HG03521 (cell line): ENCODE data around the gene SNX15.
"Not testable (repeated sequence)": the region's sequence is repeated elsewhere in the genome, so short reads cannot be mapped to it uniquely, and the experiment has no call there.

Experiments
- ATAC-seq: cut with Tn5 transposase; IDR thresholded peaks from one replicate; pipeline ENCODE4 v1.9.1; 2021; ENCODE audit warnings: mild to moderate bottlenecking, moderate library complexity; ENCODE audit not compliant: unreplicated experiment

Gene SNX15

DNA sequence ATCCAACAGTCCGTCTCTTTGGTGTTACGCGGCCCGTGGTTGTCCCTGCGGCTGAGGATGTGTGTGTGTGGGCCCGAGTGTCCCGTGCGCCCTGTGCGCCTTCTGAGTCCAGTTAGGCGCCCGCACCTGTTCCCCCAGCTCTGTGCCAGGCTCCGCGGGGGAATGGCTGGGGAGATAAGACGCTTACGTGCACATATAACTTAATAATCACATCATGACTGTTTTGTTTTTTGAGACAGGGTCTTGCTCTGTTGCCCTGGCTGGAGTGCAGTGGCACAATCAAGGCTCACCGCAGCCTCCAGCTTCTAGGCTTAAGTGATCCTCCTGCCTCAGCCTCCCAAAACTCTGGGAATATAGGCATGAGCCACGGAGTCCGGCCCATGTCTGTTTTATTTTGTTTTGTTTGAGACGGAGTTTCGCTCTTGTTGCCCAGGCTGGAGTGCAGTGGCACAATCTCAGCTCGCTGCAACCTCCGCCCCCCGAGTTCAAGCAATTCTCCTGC lies 12.5 kb upstream of the SNX15 start:
- no peak for ATAC-seq

DNA sequence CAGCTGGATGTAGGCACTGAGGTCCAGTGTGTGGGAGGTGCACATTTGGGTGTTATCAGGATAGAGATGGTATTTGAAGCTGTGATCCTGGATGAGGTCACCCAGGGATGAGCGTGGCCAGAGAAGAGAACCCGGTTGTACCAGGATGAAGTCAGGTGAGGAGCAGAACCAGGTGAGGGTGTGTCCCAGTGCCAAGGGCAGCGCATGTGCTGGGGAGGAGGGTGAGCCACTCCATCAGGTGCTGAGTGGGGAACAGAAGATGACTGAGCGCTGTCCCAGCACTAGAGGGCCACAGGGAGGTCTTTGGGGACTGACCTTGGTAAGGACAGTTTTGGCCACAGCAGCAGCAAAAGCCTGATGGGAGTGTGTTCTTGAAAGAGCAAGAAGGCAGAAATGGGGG lies 10.5 kb upstream of the SNX15 start:
- ATAC-seq, result no peak

DNA sequence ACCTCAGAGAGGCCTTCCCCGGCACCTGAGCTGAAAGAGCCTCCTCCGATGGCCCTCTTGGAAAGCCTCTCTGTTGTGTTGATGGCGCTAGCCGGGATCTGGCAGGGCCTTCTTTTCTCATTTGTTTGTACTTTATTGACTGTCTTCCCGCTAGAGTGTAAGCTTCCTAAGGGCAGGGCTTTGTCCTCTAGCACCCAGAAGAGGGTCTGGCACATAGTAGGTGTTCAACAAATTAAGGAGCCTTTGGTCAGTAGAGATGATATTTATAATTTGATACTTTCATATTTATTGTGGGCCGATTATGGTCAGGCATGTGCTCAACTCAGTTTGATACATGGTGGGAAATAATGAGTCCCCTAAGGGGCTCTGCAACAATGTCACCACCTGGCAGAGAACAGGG lies 9.3 kb upstream of the SNX15 start:
- ATAC-seq, result no peak

DNA sequence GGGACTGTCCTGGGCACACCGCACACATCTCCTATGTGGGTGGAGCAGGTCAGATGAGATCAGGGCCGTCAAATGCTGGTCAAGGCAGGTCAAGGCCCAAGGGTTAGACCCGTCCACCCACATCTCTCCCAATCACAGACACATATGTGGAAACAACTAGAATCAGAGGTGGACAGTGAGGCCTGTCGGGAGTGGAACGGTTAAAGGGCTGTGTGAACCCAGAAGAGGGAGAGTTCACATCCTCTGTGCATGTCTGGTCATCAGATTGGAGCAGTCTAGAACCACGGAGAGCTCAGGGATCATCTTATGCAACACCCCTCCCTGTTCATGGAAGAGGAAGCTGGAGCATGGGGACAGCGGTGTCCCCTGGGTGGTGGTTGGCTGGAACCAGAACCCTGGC lies 7.4 kb upstream of the SNX15 start:
- ATAC-seq, result no peak

DNA sequence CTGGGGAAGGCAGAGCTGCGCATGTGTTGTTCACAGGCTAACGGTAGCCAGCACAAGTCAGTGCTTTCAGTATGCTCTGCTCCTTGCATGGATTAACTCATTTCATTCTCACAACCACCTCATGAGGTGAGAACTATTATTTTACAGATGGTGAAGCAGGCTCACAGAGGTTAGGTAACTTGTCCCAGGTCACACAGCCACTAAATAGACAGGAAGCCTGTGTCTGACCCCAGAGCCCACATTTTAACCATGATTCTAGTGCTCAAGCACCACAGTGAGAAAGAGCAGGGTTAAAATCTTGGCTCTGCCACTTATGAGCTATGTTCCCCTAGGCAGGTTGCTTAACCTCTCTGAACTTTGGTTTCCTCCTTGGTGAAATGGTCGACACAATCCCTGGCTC lies 6.2 kb upstream of the SNX15 start:
- no peak for ATAC-seq

DNA sequence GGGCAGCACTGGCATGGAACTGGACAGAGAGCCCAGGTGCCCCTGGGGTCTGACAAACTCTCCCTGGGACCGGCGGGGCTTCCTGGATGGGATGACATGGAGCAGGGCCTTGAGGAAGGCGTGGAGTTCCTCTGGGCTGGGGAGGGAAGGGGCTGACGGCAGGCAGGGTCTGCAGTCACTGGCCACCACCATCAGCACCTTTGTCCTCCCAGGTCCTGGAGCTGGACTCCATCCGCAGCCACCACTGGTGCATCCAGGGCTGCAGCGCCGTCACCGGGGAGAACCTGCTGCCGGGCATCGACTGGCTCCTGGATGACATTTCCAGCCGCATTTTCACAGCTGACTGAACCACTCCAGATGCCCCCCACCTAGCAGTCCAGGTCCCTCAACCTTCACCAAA lies 5.7 kb upstream of the SNX15 start:
- no peak for ATAC-seq

DNA sequence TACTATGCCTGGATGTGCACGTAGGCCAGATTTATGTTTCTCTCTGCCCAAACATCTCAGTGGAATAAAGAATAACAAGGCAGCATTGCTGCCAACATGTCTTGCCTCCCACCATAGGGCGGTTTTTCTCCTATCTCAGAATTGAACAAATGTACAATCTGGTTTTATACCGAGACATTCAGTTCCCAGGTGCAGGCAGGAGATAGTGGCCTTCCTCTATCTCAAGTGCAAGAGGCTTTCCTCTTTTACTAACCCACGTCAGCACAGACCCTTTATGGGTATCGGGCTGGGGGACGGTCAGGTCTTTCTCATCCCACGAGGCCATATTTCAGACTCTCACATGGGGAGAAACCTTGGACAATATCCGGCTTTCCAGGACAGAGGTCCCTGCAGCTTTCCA lies 3.7 kb upstream of the SNX15 start:
- not testable (repeated sequence) for ATAC-seq

DNA sequence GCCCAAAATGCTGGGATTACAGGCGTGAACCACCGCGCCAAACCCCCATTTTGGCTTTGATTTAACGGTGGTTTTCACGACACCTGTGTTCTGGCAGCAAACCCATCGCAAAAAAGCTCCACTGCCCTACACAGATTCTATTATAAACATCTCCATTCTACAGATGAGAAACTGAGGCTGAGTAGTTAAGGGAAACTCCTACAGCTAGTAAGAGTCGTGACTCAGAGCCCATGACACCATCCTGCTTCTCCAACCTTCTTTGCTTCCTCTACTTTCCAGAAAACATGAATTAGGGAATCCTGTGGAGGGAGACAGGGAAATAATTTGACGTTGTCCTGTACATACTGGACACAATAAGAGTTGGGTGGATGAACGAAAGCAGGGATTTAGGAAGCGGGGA lies 429 bp upstream of the SNX15 start:
- ATAC-seq, result no peak

DNA sequence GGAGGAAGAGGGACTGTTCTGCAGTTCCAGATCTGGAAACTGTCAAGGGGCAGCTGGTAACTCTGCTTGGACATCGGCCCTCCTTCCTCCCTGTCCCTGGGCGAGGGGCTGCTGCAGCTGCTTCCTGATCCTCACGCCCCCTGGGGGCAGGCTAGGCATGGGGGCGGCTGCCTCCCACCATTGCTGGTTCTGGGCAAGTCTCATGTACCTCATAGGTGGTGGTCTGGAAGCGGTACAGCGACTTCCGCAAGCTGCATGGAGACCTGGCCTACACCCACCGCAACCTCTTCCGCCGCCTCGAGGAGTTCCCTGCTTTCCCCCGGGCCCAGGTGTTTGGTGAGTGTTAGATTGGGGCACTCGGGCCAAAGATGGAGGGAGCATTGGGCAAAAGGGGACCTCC lies 5.0 kb downstream of the SNX15 start:
- no peak for ATAC-seq

DNA sequence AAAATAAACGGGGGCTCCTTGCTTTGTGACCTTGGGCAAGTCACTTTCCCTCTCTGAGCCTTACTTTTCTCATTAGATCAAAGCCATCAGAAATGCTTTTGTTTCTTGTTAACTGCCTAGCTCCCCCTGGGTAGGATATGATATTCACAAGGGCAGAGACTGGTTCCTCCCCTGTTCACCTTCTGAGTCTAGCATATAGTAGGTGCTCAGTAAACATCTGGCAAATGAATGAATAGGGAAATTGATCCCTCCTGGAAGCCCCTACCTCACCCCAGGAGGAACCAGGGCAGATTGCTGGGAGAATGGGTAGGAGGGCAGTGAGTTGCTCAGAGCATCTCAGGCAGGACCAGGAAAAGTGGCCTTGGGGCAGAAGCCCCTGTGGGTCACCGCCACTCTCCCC lies 7.2 kb downstream of the SNX15 start:
- ATAC-seq, result no peak

DNA sequence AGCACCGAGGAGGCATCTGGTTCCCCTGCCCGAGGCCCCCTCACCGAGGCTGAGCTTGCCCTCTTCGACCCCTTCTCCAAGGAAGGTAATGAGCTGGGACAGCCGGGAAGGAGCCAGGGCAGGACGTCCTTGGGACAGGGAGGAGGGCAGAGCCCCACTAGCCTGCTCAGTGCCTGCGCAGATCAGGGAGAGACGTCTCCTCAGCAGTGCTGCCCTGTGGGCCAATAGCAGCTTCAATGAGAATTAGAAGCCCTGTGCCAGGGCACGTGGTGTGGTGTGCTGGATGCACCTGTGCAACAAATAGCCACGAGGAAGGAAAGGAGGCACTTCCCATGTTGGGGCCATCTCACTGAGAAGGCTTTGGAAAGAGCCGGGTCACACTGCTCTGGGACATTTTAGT lies 8.3 kb downstream of the SNX15 start:
- no peak for ATAC-seq

DNA sequence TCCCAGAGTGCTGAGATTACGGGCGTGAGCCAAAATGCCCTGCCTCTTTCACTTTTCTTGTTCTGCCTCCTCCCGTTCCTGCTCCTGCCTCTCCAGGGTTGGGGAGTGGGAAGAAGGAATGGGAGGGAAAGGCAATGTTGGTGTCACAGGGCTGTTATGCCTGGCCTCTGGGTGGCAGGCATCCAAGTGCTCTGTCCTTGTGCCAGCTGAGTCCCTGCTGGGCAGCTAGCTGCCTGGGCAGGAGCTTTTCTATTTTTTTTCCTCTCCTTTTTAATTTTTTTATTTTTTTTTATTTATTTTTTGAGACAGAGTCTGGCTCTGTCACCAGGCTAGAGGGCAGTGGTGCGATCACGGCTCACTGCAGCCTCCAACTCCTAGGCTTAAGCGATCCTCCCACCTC lies 9.7 kb downstream of the SNX15 start:
- no peak for ATAC-seq

DNA sequence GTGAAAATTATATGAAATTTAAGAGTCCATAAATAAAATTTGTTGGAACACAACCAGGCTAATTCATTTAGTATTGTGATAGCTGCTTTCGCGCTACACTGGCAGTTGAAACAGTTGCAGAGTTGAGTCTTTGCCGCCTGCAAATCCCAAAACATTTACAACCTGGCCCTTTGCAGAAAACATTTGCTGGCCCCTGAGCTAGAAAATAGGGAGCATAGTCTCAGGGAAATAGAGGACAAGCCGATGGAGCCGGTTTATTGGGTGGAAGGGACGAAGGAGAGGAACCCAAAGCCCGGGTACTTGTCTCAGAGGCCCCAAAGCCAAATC lies 13.2 kb downstream of the SNX15 start:
- ATAC-seq, result no peak

DNA sequence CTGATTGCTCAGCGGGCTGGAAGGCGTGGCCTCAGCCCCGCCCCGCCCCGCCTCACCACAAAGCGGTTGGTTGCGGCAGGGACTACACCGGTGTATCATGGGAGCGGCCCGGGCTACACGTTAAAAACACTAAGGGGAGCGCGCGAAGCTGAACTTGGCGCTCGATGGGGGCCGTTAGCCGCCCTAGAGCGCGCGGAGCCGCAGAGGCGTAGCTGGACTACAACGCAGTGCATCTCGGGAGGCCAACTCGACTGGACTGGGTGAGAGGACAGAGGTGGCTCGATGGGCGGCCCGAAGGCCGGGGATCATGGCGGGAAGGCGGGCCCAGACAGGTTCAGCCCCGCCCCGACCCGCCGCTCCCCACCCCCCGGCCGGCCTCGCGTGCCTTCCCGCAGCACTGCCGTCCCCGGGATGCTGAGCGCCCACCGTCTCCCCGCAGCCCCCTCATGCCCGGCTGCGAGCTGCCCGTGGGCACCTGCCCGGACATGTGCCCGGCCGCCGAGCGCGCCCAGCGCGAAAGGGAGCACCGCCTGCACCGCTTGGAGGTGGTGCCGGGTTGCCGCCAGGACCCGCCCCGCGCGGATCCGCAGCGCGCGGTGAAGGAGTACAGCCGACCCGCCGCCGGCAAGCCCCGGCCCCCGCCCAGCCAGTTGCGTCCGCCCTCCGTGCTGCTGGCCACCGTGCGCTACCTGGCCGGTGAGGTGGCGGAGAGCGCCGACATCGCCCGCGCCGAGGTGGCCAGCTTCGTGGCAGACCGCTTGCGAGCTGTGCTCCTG lies 13.8 kb downstream of the SNX15 start, which contains the start of gene SAC3D1:
Gene SAC3D1 (plus strand): TSS at position 364 of the 776 bp plus-strand sequence. CDS start 83 bp downstream, at position 447.
- ATAC-seq, result peak; percentile 87

DNA sequence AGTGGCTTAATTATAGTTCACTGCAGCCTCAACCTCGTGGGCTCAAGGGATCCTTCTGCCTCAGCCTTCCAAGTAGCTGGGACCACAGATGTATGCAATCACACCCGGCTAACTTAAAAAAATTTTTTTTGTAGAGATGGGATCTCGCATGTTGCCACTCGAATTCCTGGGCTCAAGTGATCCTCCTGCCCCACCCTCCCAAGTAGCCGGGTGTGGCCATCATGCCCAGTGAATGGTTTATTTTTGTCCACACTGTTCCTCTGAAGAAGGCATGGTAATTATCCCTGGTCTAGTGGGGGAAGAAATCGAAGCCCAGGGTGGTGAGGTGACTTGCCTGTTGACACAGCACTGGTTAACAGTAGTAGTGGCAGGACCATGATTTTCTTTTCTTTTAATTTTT lies 15.7 kb downstream of the SNX15 start:
- ATAC-seq, result no peak

DNA sequence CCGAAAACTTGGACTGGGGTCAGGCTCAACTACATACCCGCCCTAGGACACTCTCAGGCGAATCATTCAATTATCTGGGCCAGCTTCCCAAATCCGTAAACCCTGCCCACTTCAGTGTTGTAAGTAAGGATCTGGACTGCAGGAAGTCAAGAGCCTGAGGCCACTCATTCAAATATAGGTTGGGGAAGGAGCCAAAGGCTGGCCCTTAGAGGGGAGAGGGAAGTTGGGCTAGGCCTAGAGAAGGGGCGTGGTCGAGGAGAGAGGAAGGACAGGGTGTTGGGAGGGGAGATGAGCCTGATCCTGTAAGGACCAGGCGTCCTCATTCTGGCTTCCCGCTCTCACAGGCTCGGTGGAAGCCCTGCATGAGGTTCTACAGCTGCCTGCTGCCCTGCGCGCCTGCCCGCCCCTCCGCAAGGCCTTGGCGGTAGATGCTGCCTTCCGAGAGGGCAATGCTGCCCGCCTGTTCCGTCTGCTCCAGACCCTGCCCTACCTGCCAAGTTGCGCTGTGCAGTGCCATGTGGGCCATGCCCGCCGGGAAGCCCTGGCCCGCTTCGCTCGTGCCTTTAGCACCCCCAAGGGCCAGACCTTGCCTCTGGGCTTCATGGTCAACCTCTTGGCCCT lies 16.8 kb downstream of the SNX15 start:
- ATAC-seq, result no peak

DNA sequence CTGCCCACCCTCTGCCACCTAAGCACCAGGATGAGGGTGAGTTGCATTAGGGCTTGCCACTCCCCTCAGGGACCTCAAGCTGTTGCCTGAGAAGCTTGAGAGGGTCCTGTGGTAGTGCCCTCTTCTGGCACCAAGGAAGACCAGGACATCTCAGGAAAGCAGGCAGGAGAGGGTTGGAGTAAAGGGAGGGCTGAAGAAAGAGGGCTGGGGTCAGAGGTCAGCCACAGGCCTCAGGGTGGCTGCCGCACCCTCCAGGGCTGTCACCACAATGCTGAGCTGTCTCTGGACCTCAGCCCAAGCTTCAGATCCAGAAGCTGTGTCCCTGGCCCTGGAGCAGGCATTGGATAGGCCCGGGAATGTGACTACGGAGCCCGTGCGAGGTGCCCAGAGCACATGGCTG lies 17.8 kb downstream of the SNX15 start:
- ATAC-seq, result no peak

DNA sequence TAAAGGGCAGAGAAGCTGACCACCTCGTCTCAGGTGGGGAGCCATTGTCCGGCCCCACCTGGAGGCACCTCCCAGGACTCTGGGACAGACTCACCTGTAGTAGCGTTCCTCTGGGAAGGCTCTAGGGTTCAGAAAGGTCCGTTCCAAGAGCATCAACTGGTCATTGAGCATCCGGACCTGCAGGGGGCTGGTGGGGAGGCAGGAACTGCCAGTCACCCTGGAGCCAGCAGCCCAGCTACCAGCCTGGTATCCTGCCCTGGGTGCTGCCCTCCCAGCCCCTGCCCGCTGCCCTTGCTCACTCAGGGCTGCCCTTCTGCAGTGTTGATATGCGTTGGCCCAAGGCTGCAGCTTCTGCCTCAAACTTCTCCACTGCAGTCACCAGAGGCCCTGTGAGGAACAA lies 18.5 kb downstream of the SNX15 start:
- no peak for ATAC-seq

DNA sequence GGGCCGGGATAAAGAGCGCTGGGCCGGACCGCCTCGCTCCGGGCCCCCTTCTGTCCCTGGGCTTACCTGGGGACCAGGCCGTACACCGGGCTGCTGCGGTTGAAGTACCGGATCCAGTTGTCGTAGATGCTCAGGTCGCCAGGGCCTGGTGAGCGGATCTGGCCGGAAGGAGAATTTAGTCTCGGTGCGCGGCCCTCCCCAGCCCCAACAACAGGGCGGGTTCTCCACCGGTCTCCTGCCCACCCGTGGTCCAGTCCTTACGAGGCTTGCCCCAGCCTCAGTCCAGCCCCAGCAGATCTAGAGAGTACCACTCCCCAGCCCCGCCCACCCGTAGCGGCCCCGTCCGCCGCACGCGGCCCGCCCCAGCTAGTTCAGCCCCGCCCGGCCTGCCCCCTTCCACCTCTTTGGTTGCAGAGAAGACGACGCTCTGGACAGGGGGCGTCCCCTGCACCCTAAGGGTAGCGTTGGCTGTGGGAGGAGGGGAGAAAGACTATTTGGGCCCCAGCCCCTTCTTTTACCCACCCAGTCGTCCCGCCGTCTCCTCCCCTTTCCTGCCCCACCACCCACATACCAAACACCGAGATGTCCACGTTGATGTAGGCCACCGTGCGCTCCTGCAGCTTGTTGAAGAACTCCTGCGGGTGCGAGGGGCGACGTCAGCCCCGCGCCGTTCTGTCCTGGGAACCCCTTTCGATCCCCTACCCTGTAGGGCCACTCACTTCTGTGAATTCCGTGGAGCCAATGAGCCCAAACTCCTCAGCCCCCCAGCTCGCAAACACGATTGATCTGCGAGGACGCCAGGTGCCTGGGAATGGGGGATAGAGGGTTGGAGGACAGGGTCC lies 20.6 kb downstream of the SNX15 start:
- no peak for ATAC-seq

DNA sequence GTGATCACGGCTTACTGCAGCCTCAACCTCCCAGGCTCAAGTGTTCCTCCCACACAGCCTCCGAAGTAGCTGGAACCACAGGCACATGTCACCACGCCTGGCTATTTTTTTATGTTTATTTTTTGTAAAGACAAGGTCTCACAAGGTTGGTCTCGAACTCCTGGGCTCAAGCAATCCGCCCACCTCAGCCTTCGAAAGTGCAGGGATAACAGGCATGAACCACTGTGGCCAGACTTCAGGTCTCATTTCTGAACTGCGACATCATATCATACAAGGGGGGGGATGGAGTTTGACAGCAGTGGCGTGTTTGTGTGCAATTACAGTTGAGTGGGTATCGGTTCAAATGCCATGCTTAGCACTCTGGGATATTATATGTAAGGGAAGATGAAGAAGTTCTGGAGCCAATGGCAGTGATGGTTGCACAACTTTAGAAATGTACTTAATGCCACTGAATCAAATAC lies 24.2 kb downstream of the SNX15 start:
- no peak for ATAC-seq

DNA sequence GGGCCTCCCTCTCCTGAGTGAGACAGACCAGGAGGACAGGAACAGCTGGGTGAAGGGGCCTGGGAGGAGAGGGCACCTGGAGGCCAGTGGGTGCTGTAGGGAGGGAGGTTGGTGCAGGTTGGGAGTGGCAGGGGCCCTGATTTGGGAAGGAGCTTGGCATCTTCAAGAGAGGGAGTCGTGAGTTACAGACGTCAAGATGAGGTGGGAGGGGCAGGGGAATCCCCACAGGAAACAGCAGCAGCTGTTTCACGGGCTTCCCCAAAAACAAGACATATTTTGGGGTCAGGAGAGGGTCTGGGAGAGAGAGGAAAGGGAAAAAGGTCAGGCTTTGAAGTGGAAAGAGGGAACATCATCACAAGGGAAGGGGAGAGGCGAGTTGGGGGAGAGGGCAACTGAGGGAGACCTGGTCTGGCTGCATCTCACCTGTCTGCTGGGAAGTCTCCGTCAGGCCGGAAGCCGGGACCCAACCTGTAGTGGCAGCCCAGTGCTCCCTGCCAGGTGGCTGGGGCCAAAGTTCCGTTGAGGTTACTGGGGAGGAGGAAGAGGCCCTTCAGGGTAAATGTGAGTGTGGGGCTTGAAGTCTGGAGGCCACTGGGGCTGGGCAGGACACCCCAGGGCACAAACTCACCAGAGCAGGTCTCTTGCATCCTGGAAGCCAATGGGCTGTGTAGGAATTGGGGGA lies 26.7 kb downstream of the SNX15 start:
- ATAC-seq, result no peak
